ENCODE data around the gene TDG. TPM values are rescaled to one million over a fixed set of nuclear protein-coding genes. Genes with fewer than 3 reads are reported as not detected.

TDG gene
- total and polyA plus RNA-seq, 10 of the 15 experiments (the other 5 are each of a cell fraction or from before 2014, with no cell fraction given) = 29.7 to 68.8 (median 51.2) TPM

DNA sequence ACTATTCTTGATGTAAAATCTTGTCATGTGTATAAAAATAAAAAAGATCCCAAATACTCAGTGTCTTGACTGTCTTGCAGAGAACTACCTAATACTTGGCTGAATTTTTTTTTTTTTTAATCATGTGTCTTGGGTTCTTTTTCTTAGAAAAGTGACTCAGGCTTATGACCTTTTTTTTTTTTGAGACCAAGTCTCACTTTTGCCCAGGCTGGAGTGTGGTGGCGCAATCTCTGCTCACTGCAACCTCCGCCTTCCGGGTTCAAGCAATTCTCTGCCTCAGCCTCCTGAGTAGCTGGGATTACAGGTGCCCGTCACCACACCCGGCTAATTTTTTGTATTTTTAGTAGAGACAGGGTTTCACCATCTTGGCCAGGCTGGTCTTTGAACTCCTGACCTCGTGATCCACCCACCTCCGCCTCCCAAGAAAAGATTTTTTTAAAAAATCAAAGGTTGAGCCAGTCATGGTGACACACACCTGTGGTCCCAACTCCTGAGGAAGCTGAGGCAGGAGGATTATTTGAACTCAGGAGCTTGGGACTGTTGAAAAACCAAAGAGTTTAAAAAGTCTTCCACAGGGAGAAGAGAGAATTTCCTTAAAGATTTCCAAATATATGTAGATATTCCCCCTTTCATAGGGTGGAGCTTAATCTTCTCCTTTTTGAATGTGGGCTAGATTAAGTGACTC lies 17.7 kb upstream of the TDG start:
- ChIA-PET POLR2A (interaction anchor here (1.0 kb wide), 1 partner anchor 15 kb away, joined by 3 read pairs; no protein-coding TSS in a partner anchor), SMC1A (ENCODE audit: uncharacterized antibody, unreplicated experiment) (interaction anchor here (0.8 to 2.3 kb wide), 4 partner anchors 9 to 161 kb away, joined by 3 to 7 read pairs (median 4); no protein-coding TSS in a partner anchor), CTCF (interaction anchor here (0.8 kb wide), 1 partner anchor 12 kb away, joined by 4 read pairs; no protein-coding TSS in a partner anchor), RAD21 (ENCODE audit: unreplicated experiment) (interaction anchor here (0.7 kb wide), 1 partner anchor 159 kb away, joined by 3 read pairs; no protein-coding TSS in a partner anchor)
- BruUV-seq (replicated peaks) = no TSS peak
- DNase-seq (ENCODE audit: low read depth, low spot score) (no peak), ATAC-seq (no peak), FAIRE-seq (no peak)
- Histone ChIP-seq H2AFZ (ENCODE audit: control insufficient read depth, low read depth, low read length) (no peak overlapping the region), H3K4me2 (ENCODE audit: control insufficient read depth, insufficient read depth) (no peak overlapping the region), H3K27me3 (replicated peaks in 1 of 2; ENCODE audit: control insufficient read depth in 2 of 2, insufficient read depth in 2 of 2, low read length in 1 of 2) (no peaks in the 10 kb centered on the region), H3K36me3 (ENCODE audit: control insufficient read depth in 2 of 2, insufficient read depth in 2 of 2, low read length in 1 of 2) (peaks cover 16 to 50% of the 10 kb centered on the region in 2 experiments), H3K27ac (ENCODE audit: control insufficient read depth, insufficient read depth) (no peak overlapping the region), H3K4me1 (ENCODE audit: control insufficient read depth, insufficient read depth, low read length) (peaks cover 8% of the 10 kb centered on the region), H3K4me3 (no peak overlapping the region), H4K20me1 (ENCODE audit: control insufficient read depth, insufficient read depth) (peaks cover 4% of the 10 kb centered on the region), H3K9me3 (replicated peaks; ENCODE audit: control insufficient read depth, insufficient read depth, low read length) (no peaks in the 10 kb centered on the region), H3K9ac (ENCODE audit: control insufficient read depth, insufficient read depth, low read length) (no peak overlapping the region), H3K79me2 (ENCODE audit: control insufficient read depth, insufficient read depth, low read length) (no peaks in the 10 kb centered on the region; the same call in 1 of the 2 replicates)
- intact Hi-C loops (cut with micrococcal nuclease; ENCODE audit: unreplicated experiment) = no loop called here
- 82% methylated on average over 7 of the region's 7 CpGs for WGBS (ENCODE audit: insufficient coverage, insufficient replicate concordance, low lambda C conversion rate, missing lambda C conversion rate)
- in situ Hi-C loops (cut with MboI) = no loop called here
- TF ChIP-seq, protein P1, sequence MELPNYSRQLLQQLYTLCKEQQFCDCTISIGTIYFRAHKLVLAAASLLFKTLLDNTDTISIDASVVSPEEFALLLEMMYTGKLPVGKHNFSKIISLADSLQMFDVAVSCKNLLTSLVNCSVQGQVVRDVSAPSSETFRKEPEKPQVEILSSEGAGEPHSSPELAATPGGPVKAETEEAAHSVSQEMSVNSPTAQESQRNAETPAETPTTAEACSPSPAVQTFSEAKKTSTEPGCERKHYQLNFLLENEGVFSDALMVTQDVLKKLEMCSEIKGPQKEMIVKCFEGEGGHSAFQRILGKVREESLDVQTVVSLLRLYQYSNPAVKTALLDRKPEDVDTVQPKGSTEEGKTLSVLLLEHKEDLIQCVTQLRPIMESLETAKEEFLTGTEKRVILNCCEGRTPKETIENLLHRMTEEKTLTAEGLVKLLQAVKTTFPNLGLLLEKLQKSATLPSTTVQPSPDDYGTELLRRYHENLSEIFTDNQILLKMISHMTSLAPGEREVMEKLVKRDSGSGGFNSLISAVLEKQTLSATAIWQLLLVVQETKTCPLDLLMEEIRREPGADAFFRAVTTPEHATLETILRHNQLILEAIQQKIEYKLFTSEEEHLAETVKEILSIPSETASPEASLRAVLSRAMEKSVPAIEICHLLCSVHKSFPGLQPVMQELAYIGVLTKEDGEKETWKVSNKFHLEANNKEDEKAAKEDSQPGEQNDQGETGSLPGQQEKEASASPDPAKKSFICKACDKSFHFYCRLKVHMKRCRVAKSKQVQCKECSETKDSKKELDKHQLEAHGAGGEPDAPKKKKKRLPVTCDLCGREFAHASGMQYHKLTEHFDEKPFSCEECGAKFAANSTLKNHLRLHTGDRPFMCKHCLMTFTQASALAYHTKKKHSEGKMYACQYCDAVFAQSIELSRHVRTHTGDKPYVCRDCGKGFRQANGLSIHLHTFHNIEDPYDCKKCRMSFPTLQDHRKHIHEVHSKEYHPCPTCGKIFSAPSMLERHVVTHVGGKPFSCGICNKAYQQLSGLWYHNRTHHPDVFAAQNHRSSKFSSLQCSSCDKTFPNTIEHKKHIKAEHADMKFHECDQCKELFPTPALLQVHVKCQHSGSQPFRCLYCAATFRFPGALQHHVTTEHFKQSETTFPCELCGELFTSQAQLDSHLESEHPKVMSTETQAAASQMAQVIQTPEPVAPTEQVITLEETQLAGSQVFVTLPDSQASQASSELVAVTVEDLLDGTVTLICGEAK (IDR thresholded peaks at IDR 0.05; ENCODE audit: borderline replicate concordance) = no peak
- TF ChIP-seq SMAD1 (IDR thresholded peaks at IDR 0.05; ENCODE audit: low read depth, partially characterized antibody) (no peak), ZBED1 (IDR thresholded peaks at IDR 0.05; ENCODE audit: borderline replicate concordance) (no peak), EED (IDR thresholded peaks at IDR 0.05; ENCODE audit: low read depth) (no peak), NR2C2 (IDR thresholded peaks at IDR 0.05; ENCODE audit: borderline replicate concordance, control insufficient read depth, insufficient read length, low read depth) (no peak), NFYB (IDR thresholded peaks at IDR 0.05; ENCODE audit: insufficient read depth, low read depth, low read length) (no peak), RFX5 (IDR thresholded peaks at IDR 0.05; ENCODE audit: low read depth, low read length) (no peak), NR2F1 (conservative IDR thresholded peaks at IDR 0.05) (no peak), TBL1XR1 (IDR thresholded peaks at IDR 0.05; ENCODE audit: low read depth, low read length) (no peak), POLR2AphosphoS2 (IDR thresholded peaks at IDR 0.05; ENCODE audit: low read depth, low read length) (no peak), EZH2 (IDR thresholded peaks at IDR 0.05; ENCODE audit: borderline replicate concordance, control insufficient read depth, low read depth, low read length) (no peak), ZNF384 (IDR thresholded peaks at IDR 0.05; ENCODE audit: borderline replicate concordance, low read depth, low read length) (no peak)
- TF ChIP-seq, protein P2, sequence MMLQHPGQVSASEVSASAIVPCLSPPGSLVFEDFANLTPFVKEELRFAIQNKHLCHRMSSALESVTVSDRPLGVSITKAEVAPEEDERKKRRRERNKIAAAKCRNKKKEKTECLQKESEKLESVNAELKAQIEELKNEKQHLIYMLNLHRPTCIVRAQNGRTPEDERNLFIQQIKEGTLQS (IDR thresholded peaks at IDR 0.05; ENCODE audit: borderline replicate concordance, extremely low read depth, low read depth, low read length) = no peak
- TF ChIP-seq, protein P3, sequence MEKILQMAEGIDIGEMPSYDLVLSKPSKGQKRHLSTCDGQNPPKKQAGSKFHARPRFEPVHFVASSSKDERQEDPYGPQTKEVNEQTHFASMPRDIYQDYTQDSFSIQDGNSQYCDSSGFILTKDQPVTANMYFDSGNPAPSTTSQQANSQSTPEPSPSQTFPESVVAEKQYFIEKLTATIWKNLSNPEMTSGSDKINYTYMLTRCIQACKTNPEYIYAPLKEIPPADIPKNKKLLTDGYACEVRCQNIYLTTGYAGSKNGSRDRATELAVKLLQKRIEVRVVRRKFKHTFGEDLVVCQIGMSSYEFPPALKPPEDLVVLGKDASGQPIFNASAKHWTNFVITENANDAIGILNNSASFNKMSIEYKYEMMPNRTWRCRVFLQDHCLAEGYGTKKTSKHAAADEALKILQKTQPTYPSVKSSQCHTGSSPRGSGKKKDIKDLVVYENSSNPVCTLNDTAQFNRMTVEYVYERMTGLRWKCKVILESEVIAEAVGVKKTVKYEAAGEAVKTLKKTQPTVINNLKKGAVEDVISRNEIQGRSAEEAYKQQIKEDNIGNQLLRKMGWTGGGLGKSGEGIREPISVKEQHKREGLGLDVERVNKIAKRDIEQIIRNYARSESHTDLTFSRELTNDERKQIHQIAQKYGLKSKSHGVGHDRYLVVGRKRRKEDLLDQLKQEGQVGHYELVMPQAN (conservative IDR thresholded peaks at IDR 0.05) = no peak
- TF ChIP-seq, protein P4, sequence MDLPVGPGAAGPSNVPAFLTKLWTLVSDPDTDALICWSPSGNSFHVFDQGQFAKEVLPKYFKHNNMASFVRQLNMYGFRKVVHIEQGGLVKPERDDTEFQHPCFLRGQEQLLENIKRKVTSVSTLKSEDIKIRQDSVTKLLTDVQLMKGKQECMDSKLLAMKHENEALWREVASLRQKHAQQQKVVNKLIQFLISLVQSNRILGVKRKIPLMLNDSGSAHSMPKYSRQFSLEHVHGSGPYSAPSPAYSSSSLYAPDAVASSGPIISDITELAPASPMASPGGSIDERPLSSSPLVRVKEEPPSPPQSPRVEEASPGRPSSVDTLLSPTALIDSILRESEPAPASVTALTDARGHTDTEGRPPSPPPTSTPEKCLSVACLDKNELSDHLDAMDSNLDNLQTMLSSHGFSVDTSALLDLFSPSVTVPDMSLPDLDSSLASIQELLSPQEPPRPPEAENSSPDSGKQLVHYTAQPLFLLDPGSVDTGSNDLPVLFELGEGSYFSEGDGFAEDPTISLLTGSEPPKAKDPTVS (IDR thresholded peaks at IDR 0.05; ENCODE audit: low read depth, low read length) = no peak

Measured in GM12878 (cell line).